ENCODE measurements around the gene CCL19. TPM values are rescaled to one million over a fixed set of nuclear protein-coding genes. Genes with fewer than 3 reads are reported as not detected.

CCL19 gene
- total RNA-seq, 2 experiments from 2014 or later: not detected

GRCh38 chr9:34701769-34702736 lies 11.0 kb upstream of the CCL19 start:
- H2AFZ ChIP-seq (ENCODE audit: low read length): no peak overlapping the region
- H3K9me3 ChIP-seq (ENCODE audit: low read length): no peaks in the 10 kb centered on the region
- no TSS peak for BruUV-seq (replicated peaks)
- ChIA-PET POLR2A (no interaction called here), CTCF (ENCODE audit: unreplicated experiment) (interaction anchor here (0.7 kb wide), 1 partner anchor 27 kb away, joined by 3 read pairs; no protein-coding TSS in a partner anchor)
- peak; percentile 61 for DNase-seq (ENCODE audit: low spot score)
- no peaks in the 10 kb centered on the region for H3K79me2 ChIP-seq (ENCODE audit: insufficient read depth, low read depth, low read length)
- no peaks in the 10 kb centered on the region for H3K36me3 ChIP-seq (ENCODE audit: insufficient read depth, low read length)
- TF ChIP-seq CTCF (conservative IDR thresholded peaks at IDR 0.05; ENCODE audit: low read length) (peak; percentile 98), EZH2phosphoT487 (IDR thresholded peaks at IDR 0.05; ENCODE audit: borderline replicate concordance, low read depth, low read length) (no peak)
- H3K4me2 ChIP-seq (ENCODE audit: low read length): peak overlapping the region; percentile 45; the same call in 1 of the 2 replicates
- H3K9me2 ChIP-seq (ENCODE audit: insufficient read depth, low read length): no peaks in the 10 kb centered on the region
- intact Hi-C loops (cut with micrococcal nuclease; ENCODE audit: unreplicated experiment): loop anchor here (1.0 to 2.0 kb wide), 3 partner anchors 27 to 89 kb away; partner anchors contain the start of gene RPP25L
- H3K27ac ChIP-seq (ENCODE audit: low read depth, low read length, poor library complexity, severe bottlenecking): no peak overlapping the region
- no peak overlapping the region for H3K4me3 ChIP-seq (ENCODE audit: low read depth, low read length, poor library complexity, severe bottlenecking)
- H3K4me1 ChIP-seq (ENCODE audit: insufficient read depth, low read length, poor library complexity, severe bottlenecking): no peaks in the 10 kb centered on the region
- no peaks in the 10 kb centered on the region for H4K20me1 ChIP-seq (ENCODE audit: insufficient read depth, low read length)

- TF ChIP-seq CTCF (conservative IDR thresholded peaks at IDR 0.05; ENCODE audit: low read length) (peak; percentile 68), EZH2phosphoT487 (IDR thresholded peaks at IDR 0.05; ENCODE audit: borderline replicate concordance, low read depth, low read length) (no peak)
- Histone ChIP-seq H3K9me2 (ENCODE audit: insufficient read depth, low read length) (no peaks in the 10 kb centered on the region), H3K79me2 (ENCODE audit: insufficient read depth, low read depth, low read length) (no peaks in the 10 kb centered on the region), H3K36me3 (ENCODE audit: insufficient read depth, low read length) (no peaks in the 10 kb centered on the region), H3K4me2 (ENCODE audit: low read length) (peak overlapping the region; percentile 45; the same call in 1 of the 2 replicates), H2AFZ (ENCODE audit: low read length) (no peak overlapping the region), H3K4me1 (ENCODE audit: insufficient read depth, low read length, poor library complexity, severe bottlenecking) (no peaks in the 10 kb centered on the region), H3K4me3 (ENCODE audit: low read depth, low read length, poor library complexity, severe bottlenecking) (no peak overlapping the region), H4K20me1 (ENCODE audit: insufficient read depth, low read length) (no peaks in the 10 kb centered on the region), H3K27ac (ENCODE audit: low read depth, low read length, poor library complexity, severe bottlenecking) (no peak overlapping the region), H3K9me3 (ENCODE audit: low read length) (no peaks in the 10 kb centered on the region)
- ChIA-PET POLR2A (interaction anchor here (1.1 kb wide), 1 partner anchor 9 kb away, joined by 3 read pairs; no protein-coding TSS in a partner anchor), CTCF (ENCODE audit: unreplicated experiment) (no interaction called here)
- BruUV-seq (replicated peaks): no TSS peak
- DNase-seq (ENCODE audit: low spot score): peak; percentile 18
- intact Hi-C loops (cut with micrococcal nuclease; ENCODE audit: unreplicated experiment): no loop called here
Measured at GRCh38 chr9:34701023-34701768, 10.1 kb upstream of the CCL19 start.
